Fibroblast of villous mesenchyme (primary cell): ENCODE data around the gene COL7A1. TPM values are rescaled to one million over a fixed set of nuclear protein-coding genes. Genes with fewer than 3 reads are reported as not detected.

Experiments used
- DNase-seq: peaks from one replicate; pipeline ENCODE4 v3.0.0-alpha.2; 2010; ENCODE audit warnings: low read depth
- H3K4me3 ChIP-seq: 2 replicates; pipeline ENCODE4 v1.5.1; 2011; ENCODE audit warnings: low read depth, mild to moderate bottlenecking, low read length
- CTCF ChIP-seq: IDR thresholded peaks from 2 replicates; pipeline ENCODE4 v1.5.1; 2012; ENCODE audit warnings: low read depth, mild to moderate bottlenecking, low read length; ENCODE audit not compliant: insufficient read depth
- total RNA-seq: library from RNA; depleted of rRNA; stranded (reverse); fragments of >200 nt; gene quantifications from 2 replicates; pipeline ENCODE4 v1.2.3, GENCODE V29; 2012

Gene COL7A1
- total RNA-seq, 1 donor: 79.0 TPM

GRCh38 chr3:48635222-48636021, 40.3 kb upstream of the COL7A1 start, which contains the start of gene SLC26A6:
Gene SLC26A6 (minus strand): TSS chr3:48635461. CDS start chr3:48635393, 68 bp downstream.
- H3K4me3 ChIP-seq: peak within 1 kb of the TSS; percentile 97
- peak; percentile 97 for DNase-seq
- TF ChIP-seq CTCF: peak; percentile 66

DNA sequence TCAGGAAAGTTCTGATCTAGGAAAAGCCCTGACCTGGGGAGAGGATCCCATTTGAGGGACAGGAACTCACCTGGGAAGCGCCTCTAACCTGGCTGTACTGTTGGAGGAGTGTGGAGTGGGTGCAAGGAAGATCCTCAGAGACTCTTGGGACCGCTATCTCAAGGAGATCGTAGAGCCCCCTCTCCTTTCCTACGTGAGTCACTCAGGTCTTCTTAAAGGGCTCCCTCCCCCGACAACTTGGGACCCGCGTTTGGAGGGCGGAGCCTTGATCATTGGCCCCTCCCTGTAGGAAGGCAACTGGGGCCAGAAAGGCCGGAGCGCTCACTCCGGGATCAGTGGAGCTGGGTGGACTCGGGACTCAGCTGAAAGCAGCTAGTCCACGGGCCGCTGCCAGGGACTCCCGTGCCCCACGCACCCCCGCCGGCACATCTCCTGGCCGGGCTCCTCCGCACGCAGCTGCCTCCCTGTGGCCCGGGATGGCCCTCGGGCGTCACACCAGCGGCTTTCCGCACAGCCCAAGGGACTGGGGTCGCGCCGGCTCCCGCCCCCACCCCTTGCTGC, 39.6 kb upstream of the COL7A1 start:
- peak overlapping the region; percentile 97 for H3K4me3 ChIP-seq
- peak; percentile 56 for DNase-seq
- no peak for TF ChIP-seq CTCF

- H3K4me3 ChIP-seq: peak overlapping the region; percentile 97
- no peak for DNase-seq
- TF ChIP-seq CTCF: no peak
These were observed 38.6 kb upstream of the COL7A1 start for GRCh38 chr3:48633743-48634142.

GRCh38 chr3:48633256-48633655, 38.1 kb upstream of the COL7A1 start:
- no peak overlapping the region for H3K4me3 ChIP-seq
- no peak for DNase-seq
- no peak for TF ChIP-seq CTCF

DNA sequence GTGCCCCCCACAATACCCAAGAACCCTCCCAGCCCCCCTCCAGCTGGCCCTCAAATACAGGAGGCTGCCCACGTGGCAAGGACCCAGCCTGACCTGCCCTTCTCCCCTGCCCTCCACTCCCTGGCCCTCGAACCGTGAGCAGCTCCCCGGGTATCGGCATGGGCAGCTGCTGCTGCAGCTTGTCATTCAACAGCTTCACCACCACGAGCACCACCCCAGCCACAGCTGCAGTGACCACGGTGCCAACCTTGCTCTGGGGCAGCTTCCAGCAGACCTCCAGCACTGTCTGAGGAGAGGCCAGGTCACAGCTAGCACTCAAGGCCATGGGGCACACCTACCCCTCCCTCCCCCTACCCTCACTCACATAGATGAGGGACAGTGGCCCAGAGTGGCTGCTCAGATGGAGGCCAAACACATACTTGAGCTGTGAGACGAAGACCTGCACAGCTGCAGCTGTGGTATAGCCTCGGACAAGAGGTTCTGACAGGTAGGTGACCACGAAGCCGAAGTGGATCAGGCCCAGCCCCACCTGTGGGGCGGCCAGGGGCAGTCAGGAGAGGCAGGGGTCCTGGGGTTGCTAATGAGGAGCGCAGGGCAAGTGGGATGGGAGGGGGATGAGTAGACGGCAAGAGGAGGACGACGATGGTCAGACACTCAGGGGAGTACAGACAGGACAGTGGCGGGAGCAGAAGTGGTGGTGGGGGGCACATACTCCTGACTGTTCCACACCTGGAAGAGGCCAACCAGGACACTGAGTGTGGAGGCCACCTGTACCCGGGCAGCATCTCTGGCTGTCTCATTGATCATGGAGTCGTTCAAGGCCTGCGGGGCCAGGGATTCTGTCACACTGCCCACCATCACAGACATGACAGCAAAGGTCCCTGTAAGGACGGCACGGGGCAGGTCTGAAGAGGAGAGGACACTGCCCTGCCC, 36.7 kb upstream of the COL7A1 start:
- DNase-seq: no peak

DNA sequence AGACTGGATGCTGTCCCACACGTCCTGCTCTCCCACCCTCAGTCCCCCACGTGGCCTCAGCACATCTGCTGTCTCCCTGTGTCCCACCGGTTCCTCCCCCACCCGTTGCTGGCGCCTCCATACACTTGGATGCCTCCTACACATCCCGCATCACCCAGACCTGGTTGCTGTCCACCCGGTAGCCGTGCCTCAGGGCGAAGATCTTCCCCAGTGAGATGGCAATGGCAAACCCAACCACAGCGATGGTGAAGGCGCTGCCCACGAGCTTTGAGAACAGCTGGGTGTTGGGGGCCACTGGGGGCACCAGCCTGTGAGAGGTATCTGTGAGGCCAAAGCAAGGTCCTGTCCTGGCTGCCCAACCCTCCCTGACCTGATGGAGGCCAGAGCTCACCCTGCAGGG, 35.7 kb upstream of the COL7A1 start:
- TF ChIP-seq CTCF: no peak
- DNase-seq: no peak
- H3K4me3 ChIP-seq: no peak overlapping the region

More for the DNA sequence above, 36.7 kb upstream of the COL7A1 start:
- no peak overlapping the region for H3K4me3 ChIP-seq
- TF ChIP-seq CTCF: no peak
